Measurements from ENCODE around the gene KMO. TPM values are rescaled to one million over a fixed set of nuclear protein-coding genes. Genes with fewer than 3 reads are reported as not detected.

KMO gene
- total RNA-seq, 1 experiment from 2014 or later: not detected

- Histone ChIP-seq H2BK12ac (ENCODE audit: insufficient read length, low read depth, low read length) (no peak overlapping the region), H2BK15ac (ENCODE audit: low read depth, low read length) (no peak overlapping the region), H2BK20ac (ENCODE audit: low read depth, low read length, poor library complexity, severe bottlenecking) (no peak overlapping the region), H4K20me1 (ENCODE audit: control insufficient read depth, insufficient read depth, insufficient read length) (no peaks in the 10 kb centered on the region), H4K91ac (ENCODE audit: insufficient read length, low read depth, low read length) (no peak overlapping the region), H3T11ph (ENCODE audit: low read length) (no peak overlapping the region), H3K14ac (ENCODE audit: insufficient read depth, low read length) (no peak overlapping the region), H4K8ac (replicated peaks; ENCODE audit: insufficient read length, low read depth, low read length) (no peak overlapping the region), H3K23ac (ENCODE audit: insufficient read length, low read depth, low read length) (no peak overlapping the region), H4K5ac (ENCODE audit: insufficient read length, low read depth, low read length) (no peak overlapping the region), H3K79me1 (ENCODE audit: insufficient read depth, low read depth, low read length, poor library complexity, severe bottlenecking) (no peaks in the 10 kb centered on the region), H3K9me3 (ENCODE audit: control insufficient read depth, low read depth, low read length) (no peaks in the 10 kb centered on the region), H2BK120ac (ENCODE audit: low read depth, low read length, poor library complexity, severe bottlenecking) (no peak overlapping the region), H3K4ac (ENCODE audit: low read depth, low read length) (no peak overlapping the region), H3K23me2 (ENCODE audit: insufficient read length, low read depth, low read length, poor library complexity, severe bottlenecking) (no peaks in the 10 kb centered on the region), H3K27ac (ENCODE audit: insufficient read length, low read depth, low read length) (no peak overlapping the region), H2AK5ac (ENCODE audit: insufficient read length, low read length) (no peak overlapping the region), H3K27me3 (ENCODE audit: insufficient read depth, low read length) (no peaks in the 10 kb centered on the region), H3K9ac (ENCODE audit: extremely low read depth, insufficient read length, low read length) (no peak overlapping the region), H3K18ac (ENCODE audit: insufficient read length, low read depth, low read length) (no peak overlapping the region), H3K4me1 (ENCODE audit: insufficient read depth, low read length) (no peaks in the 10 kb centered on the region), H3K56ac (ENCODE audit: insufficient read length, low read depth, low read length) (no peak overlapping the region), H3K4me2 (ENCODE audit: insufficient read depth, insufficient read length, low read length) (no peak overlapping the region), H3K79me2 (ENCODE audit: insufficient read depth, low read length) (no peaks in the 10 kb centered on the region), H2AFZ (ENCODE audit: low read length) (no peak overlapping the region), H2BK5ac (ENCODE audit: insufficient read length, low read length) (no peak overlapping the region)
- Mint-ChIP-seq H3K4me3 (no peak overlapping the region), H3K27ac (no peak overlapping the region), H3K9me3 (no peaks in the 10 kb centered on the region), H3K36me3 (ENCODE audit: insufficient read depth in 1 of 3, low read depth in 3 of 3) (peaks cover 0 to 4% (median 4%) of the 10 kb centered on the region in 3 experiments; a peak in 3 of 7 replicates), H3K4me1 (peaks cover 7 to 13% of the 10 kb centered on the region in 2 experiments), H3K27me3 (ENCODE audit: low read depth) (no peaks in the 10 kb centered on the region)
- no peak for TF ChIP-seq CTCF (conservative IDR thresholded peaks at IDR 0.05)
- DNase-seq: no peak
- WGBS (ENCODE audit: extremely low coverage, insufficient read length, low lambda C conversion rate): no CpG with 5 or more reads among the region's 2 CpGs
Measured at GRCh38 chr1:241624935-241625334, 92.8 kb downstream of the KMO start.
